HepG2 (cell line): ENCODE measurements around the gene ZAR1L. TPM values are rescaled to one million over a fixed set of nuclear protein-coding genes. Genes with fewer than 3 reads are reported as not detected.
A peak's percentile ranks its signal among the peaks of the same experiment; 100 is the strongest.

Source experiments
- ATF1 ChIP-seq: IDR thresholded peaks from 2 replicates; pipeline ENCODE4 v1.6.1; 2016; ENCODE audit warnings: mild to moderate bottlenecking, control low read depth
- DNMT1 ChIP-seq: sonication (generic); formaldehyde crosslinking; IDR thresholded peaks from 2 replicates; pipeline ENCODE4 v1.5.1; 2020; ENCODE audit warnings: mild to moderate bottlenecking, missing genetic modification reagents
- FOSL2 ChIP-seq: sonication (generic); formaldehyde crosslinking; IDR thresholded peaks from 2 replicates; pipeline ENCODE4 v1.4.0; 2020; ENCODE audit warnings: missing genetic modification reagents
- HDAC1 ChIP-seq: sonication (generic); formaldehyde crosslinking; IDR thresholded peaks from 2 replicates; pipeline ENCODE4 v1.5.1; 2020; ENCODE audit warnings: mild to moderate bottlenecking, missing genetic modification reagents
- HNRNPL ChIP-seq: fragments of 200-400 bp; formaldehyde crosslinking; IDR thresholded peaks from 2 replicates; pipeline ENCODE4 v1.6.1; 2017; ENCODE audit warnings: mild to moderate bottlenecking, low read depth, low read length
- ISL2 ChIP-seq: sonication (generic); formaldehyde crosslinking; IDR thresholded peaks from 2 replicates; pipeline ENCODE4 v1.5.0; 2020; ENCODE audit warnings: missing genetic modification reagents
- MXI1 ChIP-seq: IDR thresholded peaks from 3 replicates; pipeline ENCODE4 v1.6.1; 2012; ENCODE audit warnings: low read depth, low read length, inconsistent platforms, borderline replicate concordance
- NFE2 ChIP-seq: sonication (generic); formaldehyde crosslinking; IDR thresholded peaks from 2 replicates; pipeline ENCODE4 v1.4.0; 2020; ENCODE audit warnings: missing genetic modification reagents
- NR3C1 ChIP-seq: sonication (generic); formaldehyde crosslinking; IDR thresholded peaks from 2 replicates; pipeline ENCODE4 v1.4.0; 2020; ENCODE audit warnings: missing genetic modification reagents
- NRL ChIP-seq: sonication (generic); formaldehyde crosslinking; IDR thresholded peaks from 2 replicates; pipeline ENCODE4 v1.5.0; 2020; ENCODE audit warnings: missing genetic modification reagents, mild to moderate bottlenecking, moderate library complexity, borderline replicate concordance
- POLR2AphosphoS5 ChIP-seq: IDR thresholded peaks from 2 replicates; pipeline ENCODE4 v1.6.1; 2012; ENCODE audit warnings: low read depth, low read length
- SALL1 ChIP-seq: sonication (generic); formaldehyde crosslinking; IDR thresholded peaks from 2 replicates; pipeline ENCODE4 v1.8.0; 2022; ENCODE audit warnings: mild to moderate bottlenecking, missing genetic modification reagents
- SRSF9 ChIP-seq: fragments of 200-400 bp; formaldehyde crosslinking; IDR thresholded peaks from 2 replicates; pipeline ENCODE4 v1.6.1; 2018; ENCODE audit warnings: borderline replicate concordance, mild to moderate bottlenecking, low read depth, low read length; ENCODE audit not compliant: insufficient read depth, poor library complexity, severe bottlenecking
- TEAD3 ChIP-seq: optimal IDR thresholded peaks from 2 replicates; pipeline ENCODE3; 2016; ENCODE audit warnings: borderline replicate concordance
- ZBTB1 ChIP-seq: sonication (generic); formaldehyde crosslinking; IDR thresholded peaks from 2 replicates; pipeline ENCODE4 v1.4.0; 2020; ENCODE audit warnings: missing genetic modification reagents, borderline replicate concordance
- ZNF329 ChIP-seq: sonication (generic); formaldehyde crosslinking; IDR thresholded peaks from 2 replicates; pipeline ENCODE4 v1.9.0; 2021; ENCODE audit warnings: low read depth, mild to moderate bottlenecking, missing genetic modification reagents
- ZNF430 ChIP-seq: sonication (generic); formaldehyde crosslinking; IDR thresholded peaks from 2 replicates; pipeline ENCODE4 v1.9.0; 2021; ENCODE audit warnings: mild to moderate bottlenecking, missing genetic modification reagents
- ZNF441 ChIP-seq: sonication (generic); formaldehyde crosslinking; IDR thresholded peaks from 2 replicates; pipeline ENCODE4 v1.7.0; 2021; ENCODE audit warnings: missing genetic modification reagents, borderline replicate concordance
- ZNF567 ChIP-seq: sonication (generic); formaldehyde crosslinking; IDR thresholded peaks from 2 replicates; pipeline ENCODE4 v1.8.1; 2023; ENCODE audit warnings: mild to moderate bottlenecking, missing genetic modification reagents, borderline replicate concordance
- ZSCAN25 ChIP-seq: sonication (generic); formaldehyde crosslinking; IDR thresholded peaks from 2 replicates; pipeline ENCODE4 v1.8.0; 2022; ENCODE audit warnings: mild to moderate bottlenecking, missing genetic modification reagents
- polyA plus RNA-seq, 8 experiments: library from polyadenylated mRNA; depleted of rRNA in 3 of 8; stranded (reverse) in 7 of 8; unstranded in 1 of 8; fragments of >200 nt; fragmentation: Illumina TruSeq in 4 of 8; extraction: Trizol in 4 of 8; gene quantifications; 2 replicates each; pipeline versions ENCODE4 v1.2.1 to v1.2.3, GENCODE V29; 2011 to 2016; ENCODE audit warnings: low read depth in 4 of 8, missing spikeins in 1 of 8, mixed read lengths in 1 of 8; ENCODE audit not compliant: insufficient read depth in 1 of 8
- total RNA-seq, 5 experiments: library from RNA; depleted of rRNA; stranded (reverse); fragments of >200 nt; fragmentation: Illumina TruSeq; extraction: Trizol; gene quantifications; 2 replicates each; pipeline ENCODE4 v1.2.3, GENCODE V29; 2016; ENCODE audit warnings: low read depth in 1 of 5
- TF ChIP-seq, protein P1 (sequence below), 2 experiments: sonication (generic) in 1 of 2; formaldehyde crosslinking in 1 of 2; IDR thresholded peaks; 2 replicates each; pipeline versions ENCODE4 v1.5.1 to v1.6.1; 2011 to 2020; ENCODE audit warnings: borderline replicate concordance in 1 of 2, low read depth in 1 of 2, low read length in 1 of 2, mild to moderate bottlenecking in 1 of 2, missing genetic modification reagents in 1 of 2, moderate library complexity in 1 of 2
- TF ChIP-seq, protein P2 (sequence below): sonication (generic); formaldehyde crosslinking; IDR thresholded peaks from 2 replicates; pipeline ENCODE4 v1.5.1; 2020; ENCODE audit warnings: missing genetic modification reagents, mild to moderate bottlenecking, borderline replicate concordance
- TF ChIP-seq, protein P3 (sequence below): IDR thresholded peaks from 2 replicates; pipeline ENCODE4 v1.6.1; 2012; ENCODE audit warnings: inconsistent platforms
- TF ChIP-seq, protein P4 (sequence below): IDR thresholded peaks from 2 replicates; pipeline ENCODE4 v1.6.1; 2016; ENCODE audit warnings: control low read depth
- TF ChIP-seq, protein P5 (sequence below): sonication (generic); formaldehyde crosslinking; IDR thresholded peaks from 2 replicates; pipeline ENCODE4 v1.5.0; 2020; ENCODE audit warnings: missing genetic modification reagents, mild to moderate bottlenecking, borderline replicate concordance

The ZAR1L gene
- total and polyA plus RNA-seq, 2 of the 13 experiments (the other 11 are each of a cell fraction or from before 2014, with no cell fraction given) = 0.09 TPM; not detected in 1

DNA sequence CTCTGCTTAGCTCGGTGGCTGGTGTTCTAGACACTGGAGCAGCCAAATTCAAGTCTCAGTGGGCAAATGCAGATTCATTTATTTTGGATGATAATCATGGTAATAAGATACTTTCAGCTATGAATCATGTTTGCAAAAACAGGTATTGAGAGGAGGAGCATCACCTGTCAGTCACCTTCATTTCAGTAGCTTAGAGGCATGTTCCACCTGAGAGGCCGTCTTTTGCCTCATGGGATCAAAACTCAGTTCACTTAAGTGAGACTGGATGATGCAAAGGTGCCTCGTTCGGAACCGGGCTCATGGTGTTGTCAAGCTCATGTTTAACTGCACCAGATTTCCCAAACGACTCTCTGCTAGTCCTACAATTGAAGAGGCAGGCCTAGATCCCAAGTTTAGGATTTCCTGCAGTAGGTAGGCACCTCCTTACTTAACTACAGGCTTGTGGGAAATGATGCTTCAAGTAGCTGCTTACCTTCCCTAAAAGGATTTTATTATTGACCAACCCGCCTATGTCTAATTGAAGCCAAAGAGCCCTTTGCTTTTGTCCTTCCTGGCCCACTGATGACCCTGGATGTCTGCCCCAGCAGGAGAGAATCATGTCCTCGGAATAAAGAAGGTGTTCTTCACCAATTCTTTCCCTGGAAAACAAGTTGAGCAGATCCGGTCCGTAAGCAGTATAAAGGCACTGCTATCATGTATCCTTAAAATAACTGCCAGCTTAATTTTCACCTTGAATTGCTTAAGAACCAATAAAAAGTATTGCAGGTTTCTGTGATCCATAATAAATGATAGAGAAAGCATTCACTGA lies 60.0 kb downstream of the ZAR1L start (continued):
- TF ChIP-seq, protein P1, sequence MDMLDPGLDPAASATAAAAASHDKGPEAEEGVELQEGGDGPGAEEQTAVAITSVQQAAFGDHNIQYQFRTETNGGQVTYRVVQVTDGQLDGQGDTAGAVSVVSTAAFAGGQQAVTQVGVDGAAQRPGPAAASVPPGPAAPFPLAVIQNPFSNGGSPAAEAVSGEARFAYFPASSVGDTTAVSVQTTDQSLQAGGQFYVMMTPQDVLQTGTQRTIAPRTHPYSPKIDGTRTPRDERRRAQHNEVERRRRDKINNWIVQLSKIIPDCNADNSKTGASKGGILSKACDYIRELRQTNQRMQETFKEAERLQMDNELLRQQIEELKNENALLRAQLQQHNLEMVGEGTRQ (IDR thresholded peaks at IDR 0.05; ENCODE audit: low read depth, low read length) = no peak
- TF ChIP-seq, protein P1 (CRISPR knock-in tag; IDR thresholded peaks at IDR 0.05; ENCODE audit: borderline replicate concordance) = no peak
- TF ChIP-seq, protein P2, sequence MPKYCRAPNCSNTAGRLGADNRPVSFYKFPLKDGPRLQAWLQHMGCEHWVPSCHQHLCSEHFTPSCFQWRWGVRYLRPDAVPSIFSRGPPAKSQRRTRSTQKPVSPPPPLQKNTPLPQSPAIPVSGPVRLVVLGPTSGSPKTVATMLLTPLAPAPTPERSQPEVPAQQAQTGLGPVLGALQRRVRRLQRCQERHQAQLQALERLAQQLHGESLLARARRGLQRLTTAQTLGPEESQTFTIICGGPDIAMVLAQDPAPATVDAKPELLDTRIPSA (CRISPR knock-in tag) = no peak
- TF ChIP-seq POLR2AphosphoS5 (peak; percentile 22; the same call in 1 of the 2 replicates), FOSL2 (CRISPR knock-in tag) (0 out of 2 replicates have a peak, but pooled peaks have one; percentile 6), SRSF9 (no peak), ZBTB1 (CRISPR knock-in tag) (no peak), HNRNPL (no peak), ZNF567 (no peak), ZSCAN25 (0 out of 2 replicates have a peak, but pooled peaks have one; percentile 21), ZNF430 (CRISPR knock-in tag) (0 out of 2 replicates have a peak, but pooled peaks have one; percentile 12), TEAD3 (peak; percentile 6), MXI1 (no peak), ATF1 (peak; percentile 59), NRL (CRISPR knock-in tag) (no peak), NFE2 (no peak), SALL1 (CRISPR knock-in tag) (peak; percentile 37; the same call in 1 of the 2 replicates), NR3C1 (CRISPR knock-in tag) (no peak), HDAC1 (CRISPR knock-in tag) (peak; percentile 45; the same call in 1 of the 2 replicates), ZNF329 (CRISPR knock-in tag) (no peak), ISL2 (CRISPR knock-in tag) (no peak), DNMT1 (no peak), ZNF441 (CRISPR knock-in tag) (0 out of 2 replicates have a peak, but pooled peaks have one; percentile 54)
- TF ChIP-seq, protein P3, sequence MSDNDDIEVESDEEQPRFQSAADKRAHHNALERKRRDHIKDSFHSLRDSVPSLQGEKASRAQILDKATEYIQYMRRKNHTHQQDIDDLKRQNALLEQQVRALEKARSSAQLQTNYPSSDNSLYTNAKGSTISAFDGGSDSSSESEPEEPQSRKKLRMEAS = peak; percentile 62; the same call in 1 of the 2 replicates
- TF ChIP-seq, protein P4, sequence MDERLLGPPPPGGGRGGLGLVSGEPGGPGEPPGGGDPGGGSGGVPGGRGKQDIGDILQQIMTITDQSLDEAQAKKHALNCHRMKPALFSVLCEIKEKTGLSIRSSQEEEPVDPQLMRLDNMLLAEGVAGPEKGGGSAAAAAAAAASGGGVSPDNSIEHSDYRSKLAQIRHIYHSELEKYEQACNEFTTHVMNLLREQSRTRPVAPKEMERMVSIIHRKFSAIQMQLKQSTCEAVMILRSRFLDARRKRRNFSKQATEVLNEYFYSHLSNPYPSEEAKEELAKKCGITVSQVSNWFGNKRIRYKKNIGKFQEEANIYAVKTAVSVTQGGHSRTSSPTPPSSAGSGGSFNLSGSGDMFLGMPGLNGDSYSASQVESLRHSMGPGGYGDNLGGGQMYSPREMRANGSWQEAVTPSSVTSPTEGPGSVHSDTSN (CRISPR knock-in tag) = peak; percentile 58; the same call in 1 of the 2 replicates
- TF ChIP-seq, protein P5, sequence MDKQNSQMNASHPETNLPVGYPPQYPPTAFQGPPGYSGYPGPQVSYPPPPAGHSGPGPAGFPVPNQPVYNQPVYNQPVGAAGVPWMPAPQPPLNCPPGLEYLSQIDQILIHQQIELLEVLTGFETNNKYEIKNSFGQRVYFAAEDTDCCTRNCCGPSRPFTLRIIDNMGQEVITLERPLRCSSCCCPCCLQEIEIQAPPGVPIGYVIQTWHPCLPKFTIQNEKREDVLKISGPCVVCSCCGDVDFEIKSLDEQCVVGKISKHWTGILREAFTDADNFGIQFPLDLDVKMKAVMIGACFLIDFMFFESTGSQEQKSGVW = no peak
